Measurements from ENCODE around the gene ADCY2. TPM values are rescaled to one million over a fixed set of nuclear protein-coding genes. Genes with fewer than 3 reads are reported as not detected.

The ADCY2 gene
- 0.21 TPM in 1 of 2 replicates, not detected in the other for total RNA-seq (2014; rRNA removed; shearing (Covaris generic))

- Histone ChIP-seq H3K4me3 (peak within 1 kb of the TSS; percentile 39), H3K9me3 (replicated peaks) (no peaks in the 10 kb centered on the region; the same call in 1 of the 2 replicates), H3K27me3 (replicated peaks) (peaks cover 37% of the 10 kb centered on the region), H3K4me1 (replicated peaks) (peaks cover 10% of the 10 kb centered on the region), H3K27ac (no peak within 1 kb of the TSS), H3K36me3 (no peaks in the 10 kb centered on the region)
- DNase-seq (ENCODE audit: low read depth in 1 of 2, low spot score in 2 of 2) = peak in 1 of 2 experiments; percentile 17
These were observed at the start of gene ADCY2 for GRCh38 chr5:7395947-7396712. Gene ADCY2 (plus strand): TSS chr5:7396138. CDS start chr5:7396297, 159 bp downstream.

DNA sequence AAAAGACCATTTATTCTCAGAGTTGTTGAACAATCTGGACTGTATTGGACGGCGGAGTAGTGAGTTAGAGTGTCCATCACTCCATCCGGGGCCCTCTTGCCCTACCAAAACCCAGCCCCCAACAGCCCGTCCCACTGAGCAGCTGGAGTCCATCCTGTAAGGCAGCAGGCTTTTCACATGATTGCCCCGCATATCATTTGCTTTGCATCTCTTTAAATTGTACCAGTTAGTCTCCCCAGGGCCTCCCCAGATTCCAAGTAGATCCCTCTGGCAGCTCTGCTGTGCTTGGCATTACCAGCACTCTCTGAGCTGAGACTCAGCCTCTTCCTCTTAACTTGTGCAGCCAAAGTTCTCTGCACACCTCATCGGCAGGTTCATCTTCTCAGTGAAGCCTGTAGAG is 48.6 kb upstream of the ADCY2 start:
- peaks cover 4% of the 10 kb centered on the region; the same call in 1 of the 2 replicates for H3K9me3 ChIP-seq (replicated peaks)
- H3K4me3 ChIP-seq = no peak overlapping the region
- H3K27ac ChIP-seq = no peak overlapping the region
- no peak for DNase-seq (ENCODE audit: low read depth in 1 of 2, low spot score in 2 of 2)
- no peaks in the 10 kb centered on the region for H3K4me1 ChIP-seq (replicated peaks)
- no peaks in the 10 kb centered on the region; the same call in 1 of the 2 replicates for H3K27me3 ChIP-seq (replicated peaks)
- no peaks in the 10 kb centered on the region for H3K36me3 ChIP-seq

- no peak overlapping the region for H3K27ac ChIP-seq
- DNase-seq (ENCODE audit: low read depth in 1 of 2, low spot score in 2 of 2) = no peak
- H3K27me3 ChIP-seq (replicated peaks) = no peaks in the 10 kb centered on the region; the same call in 1 of the 2 replicates
- H3K4me3 ChIP-seq = no peak overlapping the region
- peaks cover 4% of the 10 kb centered on the region; the same call in 1 of the 2 replicates for H3K9me3 ChIP-seq (replicated peaks)
- H3K4me1 ChIP-seq (replicated peaks) = no peaks in the 10 kb centered on the region
- H3K36me3 ChIP-seq = no peaks in the 10 kb centered on the region
These were observed 47.6 kb upstream of the ADCY2 start for GRCh38 chr5:7348168-7348854.

- H3K4me1 ChIP-seq (replicated peaks) = peaks cover 12% of the 10 kb centered on the region
- H3K4me3 ChIP-seq = no peak overlapping the region
- no peaks in the 10 kb centered on the region for H3K36me3 ChIP-seq
- H3K27ac ChIP-seq = no peak overlapping the region
- no peaks in the 10 kb centered on the region for H3K9me3 ChIP-seq (replicated peaks)
- DNase-seq (ENCODE audit: low read depth in 1 of 2, low spot score in 2 of 2) = no peak
- no peaks in the 10 kb centered on the region for H3K27me3 ChIP-seq (replicated peaks)
These were observed 34.3 kb upstream of the ADCY2 start for GRCh38 chr5:7361593-7361992.

DNA sequence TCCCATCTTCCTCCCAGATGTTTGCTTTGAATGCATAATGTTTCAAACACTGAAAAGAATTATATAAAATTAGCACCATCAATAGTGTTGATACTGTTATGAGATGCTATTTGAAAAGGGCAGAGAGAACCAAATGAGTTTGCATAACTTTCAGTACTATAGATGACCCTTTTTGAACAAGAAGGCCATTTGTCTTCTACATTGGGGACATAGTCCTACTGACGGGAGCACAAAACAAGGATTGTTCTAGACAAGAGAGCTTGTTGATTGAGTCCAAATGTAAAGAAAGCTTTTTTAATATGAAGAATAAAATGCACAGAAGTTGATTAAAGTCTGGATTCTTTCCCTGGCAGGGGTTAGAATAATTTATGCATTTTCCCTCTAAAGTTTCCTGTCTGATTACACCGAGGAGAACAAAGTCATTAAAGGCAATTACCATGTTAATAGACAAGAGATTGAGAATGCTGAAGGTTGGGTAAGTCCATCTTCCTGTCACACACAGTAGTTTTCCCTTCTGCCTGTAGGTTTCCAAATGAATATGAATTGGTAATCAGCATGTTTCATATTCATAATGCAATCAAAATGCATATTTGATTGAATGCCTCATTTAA is 32.8 kb upstream of the ADCY2 start:
- Histone ChIP-seq H3K4me1 (replicated peaks) (peaks cover 12% of the 10 kb centered on the region), H3K36me3 (no peaks in the 10 kb centered on the region), H3K27ac (no peak overlapping the region), H3K27me3 (replicated peaks) (no peaks in the 10 kb centered on the region), H3K4me3 (no peak overlapping the region), H3K9me3 (replicated peaks) (no peaks in the 10 kb centered on the region)
- DNase-seq (ENCODE audit: low read depth in 1 of 2, low spot score in 2 of 2) = no peak

DNA sequence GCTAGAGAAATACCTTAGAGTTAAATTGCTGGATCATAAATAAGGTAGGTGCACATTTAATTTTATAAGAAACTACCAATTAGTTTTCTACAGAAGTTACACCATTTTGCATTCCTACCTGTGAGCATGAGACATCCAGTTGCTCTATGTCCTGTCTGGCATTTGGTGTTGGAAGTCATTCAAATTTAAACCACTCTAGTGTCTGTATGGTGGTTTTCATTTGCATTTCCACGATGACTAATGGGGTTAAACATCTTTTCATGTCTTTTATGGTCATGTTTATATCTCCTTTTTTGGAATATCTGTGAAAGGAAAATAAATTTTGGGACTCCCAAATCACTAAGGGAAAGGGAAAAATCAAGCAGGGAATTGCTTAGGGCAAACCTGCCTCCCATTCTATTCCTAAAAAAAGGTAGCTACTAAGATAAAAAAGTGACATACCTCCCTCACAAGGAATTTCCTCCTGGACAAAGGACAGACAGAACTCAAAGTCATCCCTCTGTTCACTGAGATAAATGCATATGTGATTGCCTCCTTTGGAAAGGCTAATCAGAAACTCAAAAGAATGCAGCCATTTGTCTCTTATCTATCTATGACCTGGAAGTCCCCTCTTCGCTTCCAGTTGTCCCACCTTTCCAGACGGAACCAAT is 31.6 kb upstream of the ADCY2 start:
- no peak overlapping the region for H3K4me3 ChIP-seq
- H3K27me3 ChIP-seq (replicated peaks) = no peaks in the 10 kb centered on the region
- no peaks in the 10 kb centered on the region for H3K9me3 ChIP-seq (replicated peaks)
- H3K36me3 ChIP-seq = no peaks in the 10 kb centered on the region
- DNase-seq (ENCODE audit: low read depth in 1 of 2, low spot score in 2 of 2) = peak in 1 of 2 experiments; percentile 54
- peaks cover 12% of the 10 kb centered on the region for H3K4me1 ChIP-seq (replicated peaks)
- H3K27ac ChIP-seq = no peak overlapping the region

DNA sequence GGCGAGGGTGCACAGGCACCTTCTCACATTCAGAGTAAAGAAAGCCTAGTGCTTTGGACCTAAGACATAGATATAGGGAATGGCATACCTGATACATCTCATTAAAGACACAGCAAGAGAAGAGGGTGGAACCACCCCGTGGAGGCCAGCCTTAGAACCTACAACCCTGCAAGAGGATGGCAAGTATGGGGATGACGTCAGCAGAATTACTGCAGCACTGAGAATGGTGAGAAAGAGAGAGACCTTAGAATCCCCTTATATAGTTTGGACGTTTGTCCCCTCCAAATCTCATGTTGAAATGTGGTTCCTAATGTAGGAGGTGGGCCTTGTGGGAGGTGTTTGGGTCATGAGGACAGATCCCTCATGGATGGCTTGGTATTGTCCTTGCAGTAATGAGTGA is 28.2 kb upstream of the ADCY2 start:
- Histone ChIP-seq H3K27ac (no peak overlapping the region), H3K4me1 (replicated peaks) (peaks cover 12% of the 10 kb centered on the region), H3K36me3 (no peaks in the 10 kb centered on the region), H3K4me3 (no peak overlapping the region), H3K27me3 (replicated peaks) (no peaks in the 10 kb centered on the region), H3K9me3 (replicated peaks) (no peaks in the 10 kb centered on the region)
- no peak for DNase-seq (ENCODE audit: low read depth in 1 of 2, low spot score in 2 of 2)

DNA sequence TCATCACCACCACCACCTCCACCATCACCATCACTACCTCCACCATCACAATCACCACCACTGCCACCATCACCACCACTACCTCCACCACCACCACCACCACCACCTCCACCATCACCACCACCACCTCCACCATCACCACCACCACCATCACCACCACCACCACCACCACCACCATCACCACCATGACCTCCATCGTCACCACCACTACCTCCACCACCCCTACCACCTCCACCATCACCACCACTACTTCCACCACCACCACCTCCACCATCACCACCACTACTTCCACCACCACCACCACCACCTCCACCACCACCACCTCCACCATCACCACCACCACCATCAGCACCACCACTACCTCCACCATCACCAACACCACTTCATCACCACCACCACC is 23.5 kb upstream of the ADCY2 start:
- H3K27ac ChIP-seq = no peak overlapping the region
- H3K36me3 ChIP-seq = no peaks in the 10 kb centered on the region
- H3K4me3 ChIP-seq = no peak overlapping the region
- H3K27me3 ChIP-seq (replicated peaks) = no peaks in the 10 kb centered on the region
- no peak for DNase-seq (ENCODE audit: low read depth in 1 of 2, low spot score in 2 of 2)
- H3K9me3 ChIP-seq (replicated peaks) = no peaks in the 10 kb centered on the region
- no peaks in the 10 kb centered on the region for H3K4me1 ChIP-seq (replicated peaks)

DNA sequence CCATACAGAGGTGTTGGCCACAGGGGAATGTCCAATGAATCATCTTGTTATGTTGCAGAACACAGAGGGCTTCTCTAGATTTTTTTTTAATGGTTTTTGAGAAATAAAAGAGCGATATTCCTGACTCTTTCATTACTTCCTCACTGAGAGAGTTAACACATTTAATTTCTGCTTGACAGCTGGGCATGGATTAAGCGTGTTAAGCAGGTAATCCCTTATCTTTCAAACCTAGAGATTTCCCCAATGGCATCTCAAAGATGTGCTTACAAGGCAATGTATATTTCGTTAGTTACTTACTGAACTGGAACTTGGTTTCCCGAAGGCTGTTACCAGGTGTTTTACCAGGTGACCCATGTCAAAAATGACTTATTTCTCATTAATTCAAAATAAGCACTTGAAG is 21.8 kb upstream of the ADCY2 start:
- H3K4me1 ChIP-seq (replicated peaks) = no peaks in the 10 kb centered on the region
- no peak for DNase-seq (ENCODE audit: low read depth in 1 of 2, low spot score in 2 of 2)
- no peaks in the 10 kb centered on the region for H3K27me3 ChIP-seq (replicated peaks)
- H3K27ac ChIP-seq = no peak overlapping the region
- H3K36me3 ChIP-seq = no peaks in the 10 kb centered on the region
- no peaks in the 10 kb centered on the region for H3K9me3 ChIP-seq (replicated peaks)
- no peak overlapping the region for H3K4me3 ChIP-seq

GRCh38 chr5:7375457-7375856 is 20.5 kb upstream of the ADCY2 start:
- no peak for DNase-seq (ENCODE audit: low read depth in 1 of 2, low spot score in 2 of 2)
- Histone ChIP-seq H3K4me3 (no peak overlapping the region), H3K4me1 (replicated peaks) (no peaks in the 10 kb centered on the region; the same call in 1 of the 2 replicates), H3K36me3 (no peaks in the 10 kb centered on the region), H3K27me3 (replicated peaks) (no peaks in the 10 kb centered on the region), H3K27ac (no peak overlapping the region), H3K9me3 (replicated peaks) (no peaks in the 10 kb centered on the region)

- no peak for DNase-seq (ENCODE audit: low read depth in 1 of 2, low spot score in 2 of 2)
- H3K36me3 ChIP-seq = no peaks in the 10 kb centered on the region
- H3K27me3 ChIP-seq (replicated peaks) = no peaks in the 10 kb centered on the region; the same call in 1 of the 2 replicates
- no peaks in the 10 kb centered on the region for H3K9me3 ChIP-seq (replicated peaks)
- no peaks in the 10 kb centered on the region; the same call in 1 of the 2 replicates for H3K4me1 ChIP-seq (replicated peaks)
- H3K27ac ChIP-seq = no peak overlapping the region
- no peak overlapping the region for H3K4me3 ChIP-seq
These were observed 19.1 kb upstream of the ADCY2 start for GRCh38 chr5:7376871-7377270.

DNA sequence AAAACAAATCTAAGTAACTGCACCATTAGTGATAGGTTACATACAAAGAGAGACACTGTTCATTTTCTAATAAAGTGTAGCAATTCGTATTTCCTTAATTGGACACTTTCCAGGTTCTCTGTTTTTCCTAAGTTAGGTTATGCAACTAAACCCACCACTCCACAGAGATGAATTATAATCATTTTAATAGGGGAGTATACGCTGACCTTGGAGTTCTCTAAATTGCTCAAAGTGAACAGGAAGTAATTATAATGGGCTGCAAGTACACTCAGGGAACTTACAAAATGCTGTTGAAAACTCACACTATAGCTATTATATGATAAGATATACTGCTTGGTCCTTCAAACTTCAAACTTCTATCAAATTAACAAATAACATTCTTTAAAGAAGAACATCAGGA is 18.2 kb upstream of the ADCY2 start:
- H3K36me3 ChIP-seq = no peaks in the 10 kb centered on the region
- DNase-seq (ENCODE audit: low read depth in 1 of 2, low spot score in 2 of 2) = no peak
- no peak overlapping the region for H3K4me3 ChIP-seq
- H3K27me3 ChIP-seq (replicated peaks) = no peaks in the 10 kb centered on the region; the same call in 1 of the 2 replicates
- H3K9me3 ChIP-seq (replicated peaks) = no peaks in the 10 kb centered on the region
- H3K27ac ChIP-seq = no peak overlapping the region
- no peaks in the 10 kb centered on the region; the same call in 1 of the 2 replicates for H3K4me1 ChIP-seq (replicated peaks)

- Histone ChIP-seq H3K27me3 (replicated peaks) (no peaks in the 10 kb centered on the region; the same call in 1 of the 2 replicates), H3K36me3 (no peaks in the 10 kb centered on the region), H3K4me3 (no peak overlapping the region), H3K4me1 (replicated peaks) (no peaks in the 10 kb centered on the region; the same call in 1 of the 2 replicates), H3K27ac (no peak overlapping the region), H3K9me3 (replicated peaks) (no peaks in the 10 kb centered on the region)
- no peak for DNase-seq (ENCODE audit: low read depth in 1 of 2, low spot score in 2 of 2)
These were observed 13.3 kb upstream of the ADCY2 start for GRCh38 chr5:7382588-7382987.

Measured in SJSA1 (cell line).